Pancreas (tissue), 10 donors: Measurements from ENCODE around the gene QKI. TPM values are rescaled to one million over a fixed set of nuclear protein-coding genes. Genes with fewer than 3 reads are reported as not detected.

Experiments
- ATAC-seq, 4 donors: fragments of 200-7000 bp; cut with Tn5 transposase; one replicate each; pipeline versions ENCODE4 v1.8.0 to v1.9.1; 2020; ENCODE audit warnings: mild to moderate bottlenecking in 4 of 4, moderate library complexity in 4 of 4
- DNase-seq, 6 donors: peaks; one replicate each; pipeline ENCODE4 v3.0.0-alpha.2; 2020
- FAIRE-seq: peaks from 2 replicates; lab custom pipeline; 2012; peaks lifted over from hg19 to GRCh38; lab: Jason Lieb, UNC
- H3K27ac ChIP-seq, 4 donors: fragments of 200-600 bp; sonication (generic); 1 replicate in 3 of 4; 2 replicates in 1 of 4; pipeline versions ENCODE4 v1.5.0 to v1.8.0; 2020
- H3K27me3 ChIP-seq, 4 donors: fragments of 200-600 bp; one replicate each; pipeline ENCODE4 v1.8.0; 2021
- H3K36me3 ChIP-seq, 3 donors: fragments of 200-600 bp; sonication (generic) in 1 of 3; one replicate each; pipeline versions ENCODE4 v1.5.0 to v1.8.0; 2020 to 2021
- H3K4me1 ChIP-seq, 3 donors: fragments of 200-600 bp; one replicate each; pipeline ENCODE4 v1.8.0; 2021
- H3K4me3 ChIP-seq, 4 donors: fragments of 200-600 bp; sonication (generic) in 2 of 4; one replicate each; pipeline versions ENCODE4 v1.5.0 to v1.8.0; 2020 to 2021
- H3K9me3 ChIP-seq, 4 donors: fragments of 200-600 bp; one replicate each; pipeline ENCODE4 v1.8.0; 2021
- CTCF ChIP-seq, 4 donors: fragments of 200-600 bp; sonication (generic) in 3 of 4; IDR thresholded peaks; one replicate each; pipeline versions ENCODE4 v1.5.0 to v1.8.0; 2021; ENCODE audit warnings: antibody characterized with exemption in 4 of 4
- WGBS, 2 donors: extraction: QIAGEN DNeasy Blood & Tissue Kit; methylation state at CpG; one replicate each; pipeline ENCODE4 v1.1.7; 2013; 5-methylcytosine and 5-hydroxymethylcytosine counted together
- intact Hi-C, 3 donors: fragments of 100-400 bp; cut with DNase I; formaldehyde crosslinking; loops; one replicate each; pipeline versions ENCODE4 v1.11.1 to v1.14.2; 2022
- polyA plus RNA-seq, 2 donors: library from polyadenylated mRNA; stranded (reverse); fragments of 200-250 nt; gene quantifications; one replicate each; pipeline ENCODE4 v1.2.3, GENCODE V29; 2013
- total RNA-seq, 6 donors: library from RNA; stranded (reverse); fragmentation: NEBNext Ultra II Directional in 4 of 6; extraction: Animal tissue kit (Norgen Biotek cat#: 25700) in 4 of 6; gene quantifications; one replicate each; pipeline versions ENCODE4 v1.2.1 to v1.2.4, GENCODE V29; 2021 to 2023
- donor health status: healthy with polysubstance abuse.
- donor health status: DM: no; HTN: no; CAD: no; lungs with moderate emphysema.
- donor health status: DM: no; HTN: no; CAD: no.
- donor health status: control.
- donor health status: control.
- donor health status: Bipolar disorder and iron deficiency.
- donor health status: DM: yes; HTN: yes; CAD: no.
- donor health status: DM: no; HTN: no; CAD: no.
- donor health status: DM: no; HTN: no; CAD: no.
- donor health status: DM: yes; HTN: yes; CAD: no.

Gene QKI
- total and polyA plus RNA-seq, 8 donors: 9.0 to 52.6 (median 21.6) TPM

- no peak for FAIRE-seq
- DNase-seq: no peak
- H3K27ac ChIP-seq: peak overlapping the region in 1 of 4 donors; percentile 47
- H3K4me1 ChIP-seq: peaks cover 8 to 26% (median 14%) of the 10 kb centered on the region in 3 donors
- no peaks in the 10 kb centered on the region for H3K9me3 ChIP-seq
- 53 to 55% methylated on average over 4 of the region's 4 CpGs for WGBS, 2 donors
- H3K27me3 ChIP-seq: no peaks in the 10 kb centered on the region
- no peaks in the 10 kb centered on the region for H3K36me3 ChIP-seq
- TF ChIP-seq CTCF (IDR thresholded peaks at IDR 0.05): no peak
- ATAC-seq: no peak
- intact Hi-C loops: no loop called here
- H3K4me3 ChIP-seq: no peak overlapping the region
Measured at GRCh38 chr6:163491737-163492300, 77.3 kb downstream of the QKI start.

GRCh38 chr6:163494279-163494727 is 79.8 kb downstream of the QKI start:
- TF ChIP-seq CTCF (IDR thresholded peaks at IDR 0.05): no peak
- Histone ChIP-seq H3K4me1 (peaks cover 8 to 26% (median 14%) of the 10 kb centered on the region in 3 donors), H3K27me3 (no peaks in the 10 kb centered on the region), H3K36me3 (no peaks in the 10 kb centered on the region), H3K9me3 (no peaks in the 10 kb centered on the region), H3K4me3 (no peak overlapping the region), H3K27ac (no peak overlapping the region)
- WGBS, 2 donors: 85 to 86% methylated on average over 6 of the region's 6 CpGs
- ATAC-seq: no peak
- DNase-seq: no peak
- no peak for FAIRE-seq
- intact Hi-C loops: no loop called here

GRCh38 chr6:163496205-163496604 is 81.7 kb downstream of the QKI start:
- 96% methylated on average over 1 of the region's 1 CpG for WGBS, 2 donors
- no peak for FAIRE-seq

GRCh38 chr6:163500105-163500504 is 85.6 kb downstream of the QKI start:
- H3K4me3 ChIP-seq: no peak overlapping the region
- intact Hi-C loops: no loop called here
- H3K4me1 ChIP-seq: peaks cover 0 to 9% (median 5%) of the 10 kb centered on the region in 3 donors
- 81 to 88% methylated on average over 2 of the region's 2 CpGs for WGBS, 2 donors
- no peaks in the 10 kb centered on the region for H3K9me3 ChIP-seq
- H3K27ac ChIP-seq: no peak overlapping the region
- TF ChIP-seq CTCF (IDR thresholded peaks at IDR 0.05): no peak
- ATAC-seq (no peak), DNase-seq (no peak), FAIRE-seq (no peak)
- H3K36me3 ChIP-seq: no peaks in the 10 kb centered on the region
- H3K27me3 ChIP-seq: no peaks in the 10 kb centered on the region

More at GRCh38 chr6:163496205-163496604, 81.7 kb downstream of the QKI start:
- Histone ChIP-seq H3K36me3 (no peaks in the 10 kb centered on the region), H3K27ac (no peak overlapping the region), H3K27me3 (no peaks in the 10 kb centered on the region), H3K4me3 (no peak overlapping the region), H3K9me3 (no peaks in the 10 kb centered on the region), H3K4me1 (peaks cover 4 to 20% (median 6%) of the 10 kb centered on the region in 3 donors)
- DNase-seq (no peak), ATAC-seq (no peak)
- no peak for TF ChIP-seq CTCF (IDR thresholded peaks at IDR 0.05)
- intact Hi-C loops: no loop called here

GRCh38 chr6:163501026-163501425 is 86.5 kb downstream of the QKI start:
- no peak for FAIRE-seq
- 78 to 88% methylated on average over 2 of the region's 2 CpGs for WGBS, 2 donors

More at GRCh38 chr6:163501026-163501425, 86.5 kb downstream of the QKI start:
- Histone ChIP-seq H3K27ac (no peak overlapping the region), H3K4me3 (no peak overlapping the region), H3K9me3 (no peaks in the 10 kb centered on the region), H3K4me1 (peaks cover 0 to 5% (median 5%) of the 10 kb centered on the region in 3 donors), H3K27me3 (no peaks in the 10 kb centered on the region), H3K36me3 (no peaks in the 10 kb centered on the region)
- ATAC-seq (no peak), DNase-seq (no peak)
- intact Hi-C loops: no loop called here
- TF ChIP-seq CTCF (IDR thresholded peaks at IDR 0.05): no peak
